HG03095 (cell line): ENCODE results near the gene LCAT.
"Not testable (repeated sequence)": the region's sequence is repeated elsewhere in the genome, so short reads cannot be mapped to it uniquely, and the experiment has no call there.

Experiments
- ATAC-seq: cut with Tn5 transposase; IDR thresholded peaks from one replicate; pipeline ENCODE4 v1.9.1; 2021; ENCODE audit warnings: moderate library complexity; ENCODE audit not compliant: unreplicated experiment

LCAT gene

DNA sequence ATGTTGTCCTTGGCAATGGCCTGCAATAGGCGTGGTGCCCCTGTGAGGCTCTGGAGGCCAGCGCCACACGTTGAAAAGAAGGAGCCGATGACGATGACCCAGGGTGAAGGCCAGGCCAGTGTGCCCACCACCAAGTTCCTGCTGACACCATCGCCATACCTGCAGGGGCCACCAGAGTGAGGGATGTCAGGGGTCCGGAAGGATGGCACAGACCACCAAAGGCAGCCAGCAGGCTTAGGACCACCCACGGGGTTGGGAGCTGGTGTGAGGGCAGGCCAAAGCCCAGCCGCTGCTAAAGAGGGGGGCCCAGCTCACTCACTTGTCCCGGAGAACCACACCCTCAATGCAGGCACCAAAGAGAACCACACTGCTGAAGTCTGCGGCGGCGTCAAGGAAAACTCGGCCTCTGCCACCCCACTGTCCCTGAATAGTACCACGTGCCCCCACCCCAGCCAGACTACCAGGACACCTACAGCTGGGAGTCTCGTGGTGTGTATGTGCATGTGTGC is 6.5 kb upstream of the LCAT start:
- no peak for ATAC-seq

DNA sequence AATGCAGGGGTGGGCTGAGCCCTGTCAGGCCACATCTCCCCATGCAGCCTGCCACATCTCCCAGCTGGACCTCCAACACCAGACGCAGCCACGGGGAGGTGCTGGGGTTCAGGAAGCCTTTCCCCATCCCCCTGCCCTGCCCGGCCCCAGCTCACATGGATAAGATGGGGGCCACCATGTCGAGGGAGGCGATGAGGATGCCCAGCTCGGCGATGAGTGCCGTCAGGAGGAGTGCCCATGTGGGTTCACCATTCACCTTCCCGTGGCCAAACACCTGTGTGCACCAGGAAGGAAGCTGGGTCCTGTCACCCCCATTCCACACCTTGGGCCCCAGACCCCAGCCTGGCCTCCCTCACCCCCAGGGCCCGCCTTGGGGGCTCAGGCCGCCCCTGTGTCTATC is 5.7 kb upstream of the LCAT start:
- ATAC-seq, result no peak

DNA sequence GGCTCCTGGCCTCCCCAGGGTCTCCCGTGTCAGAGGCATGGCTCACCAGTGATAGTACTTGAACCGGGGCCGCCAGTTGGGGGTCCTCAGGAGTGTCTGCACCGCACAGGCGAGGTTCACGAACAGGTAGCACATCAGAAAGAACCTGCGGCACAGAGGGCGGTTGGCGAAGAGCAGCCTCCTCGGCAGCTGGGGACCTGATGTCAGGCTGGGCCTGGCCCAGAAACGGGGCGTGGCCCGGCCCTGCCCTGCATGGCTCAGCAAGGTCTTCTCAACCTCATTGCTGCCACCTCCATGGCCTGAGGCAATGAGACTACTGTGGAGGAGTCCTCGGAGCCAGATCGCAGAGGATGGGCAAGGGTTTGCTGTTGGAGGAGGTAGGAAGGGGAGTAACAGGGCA is 4.1 kb upstream of the LCAT start:
- ATAC-seq, result no peak

DNA sequence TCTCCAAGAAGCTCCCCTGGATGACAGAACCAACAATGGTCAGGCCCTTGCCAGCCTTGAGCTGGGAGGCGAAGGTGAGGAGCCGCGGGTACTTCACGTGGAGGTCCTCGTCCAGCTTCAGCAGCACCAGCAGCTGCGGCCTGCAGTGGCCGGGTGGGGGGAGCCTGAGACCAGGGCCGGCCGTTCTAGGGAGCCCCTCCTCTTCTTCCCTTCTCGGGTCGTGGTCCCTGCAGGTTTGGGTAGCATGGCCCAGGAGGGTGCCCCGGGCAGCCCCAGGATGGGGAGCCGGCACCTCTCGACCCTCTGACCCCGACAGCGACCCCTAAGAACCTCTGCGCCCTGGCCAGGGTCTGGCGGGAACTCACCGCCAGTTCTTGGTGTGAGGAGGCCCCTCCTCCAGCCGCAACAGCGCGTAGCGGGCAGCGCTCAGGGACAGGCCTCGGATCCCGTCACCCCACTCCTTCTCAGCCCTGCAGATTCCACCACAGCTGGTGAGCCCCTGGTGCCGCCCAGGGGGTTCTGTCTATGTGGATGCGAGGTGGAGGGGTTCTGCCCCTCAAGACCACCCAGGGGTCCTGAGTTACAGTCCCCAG is 3.1 kb upstream of the LCAT start:
- no peak for ATAC-seq

DNA sequence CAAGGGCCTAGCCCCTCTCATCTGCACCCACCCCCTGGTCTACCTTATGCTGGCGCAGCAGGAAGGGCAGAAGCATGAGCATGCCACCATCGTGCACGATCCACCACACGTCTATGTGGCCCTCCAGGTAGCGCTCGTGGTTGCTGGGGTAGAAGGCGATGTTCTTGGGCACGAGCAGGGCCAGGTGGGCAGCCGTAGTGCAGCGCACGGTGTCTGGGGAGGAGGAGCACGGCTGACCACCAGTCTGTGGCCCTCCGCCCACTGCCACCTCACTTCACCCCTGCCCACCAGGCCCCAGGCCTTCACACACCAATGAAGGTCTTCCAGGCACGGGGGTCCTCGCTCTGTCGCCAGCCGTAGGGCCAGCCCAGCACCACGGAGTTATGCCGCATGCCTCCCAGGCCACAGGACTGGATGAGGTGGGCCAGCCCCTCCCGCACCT is 2.2 kb upstream of the LCAT start:
- no peak for ATAC-seq

DNA sequence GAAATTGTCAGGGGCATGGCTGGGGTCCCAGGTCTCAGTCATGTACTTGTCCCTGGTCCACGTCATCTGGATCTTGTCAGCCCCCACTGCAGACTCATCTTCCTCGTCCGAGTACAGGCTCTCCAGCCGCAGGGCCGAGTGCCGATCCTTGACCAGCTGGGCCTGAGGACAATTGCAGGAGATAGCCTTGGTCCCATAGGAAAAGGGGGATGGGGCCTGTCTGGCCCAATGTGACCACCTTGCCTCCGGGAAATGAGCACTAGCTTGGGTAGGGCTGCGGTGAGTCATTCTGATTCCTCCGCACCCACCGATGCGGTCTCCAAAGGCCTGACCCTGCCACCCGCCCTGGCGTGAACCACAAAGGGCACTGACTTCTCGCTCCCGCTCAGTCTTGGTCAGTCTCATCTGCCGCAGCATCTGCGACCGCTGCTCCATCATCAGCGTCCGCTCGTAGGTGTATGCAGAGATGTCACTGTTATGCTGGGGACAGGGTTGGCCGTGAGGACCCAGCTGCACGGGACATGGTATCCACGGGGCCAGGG is 1.5 kb upstream of the LCAT start:
- ATAC-seq, result no peak

DNA sequence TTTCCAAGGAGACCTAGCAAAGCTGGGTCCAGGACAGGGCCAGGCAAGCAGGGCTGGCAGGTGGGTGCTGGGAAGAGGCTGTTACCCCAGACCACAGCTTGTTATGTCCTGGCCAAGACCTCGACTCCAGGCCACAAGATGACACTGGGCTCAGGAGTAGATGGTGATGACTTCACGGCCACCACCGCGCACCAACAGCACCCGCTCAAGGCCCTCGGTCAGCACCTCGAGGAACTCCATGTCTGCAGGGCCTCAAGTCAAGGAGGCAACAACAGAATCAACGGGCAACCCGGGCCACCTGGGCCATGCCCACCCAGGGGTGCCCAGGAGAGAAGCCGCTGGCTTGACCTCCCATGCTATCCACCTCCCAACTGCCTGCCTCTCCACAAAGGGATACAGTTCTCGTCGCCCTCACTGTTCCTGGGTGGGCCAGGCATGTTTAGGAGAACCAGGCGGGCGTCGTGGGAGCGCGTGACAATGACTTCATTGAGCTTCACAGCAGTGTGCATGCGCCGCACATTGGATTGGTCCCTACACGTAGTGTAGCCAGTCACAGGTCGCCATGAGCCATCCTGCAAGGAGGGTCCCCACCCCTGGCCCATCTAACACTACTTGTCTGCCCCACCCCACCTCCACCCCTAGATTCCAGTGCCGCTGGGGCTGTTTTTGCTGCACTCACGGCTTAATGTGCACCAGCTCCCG is 921 bp upstream of the LCAT start:
- ATAC-seq, result no peak

DNA sequence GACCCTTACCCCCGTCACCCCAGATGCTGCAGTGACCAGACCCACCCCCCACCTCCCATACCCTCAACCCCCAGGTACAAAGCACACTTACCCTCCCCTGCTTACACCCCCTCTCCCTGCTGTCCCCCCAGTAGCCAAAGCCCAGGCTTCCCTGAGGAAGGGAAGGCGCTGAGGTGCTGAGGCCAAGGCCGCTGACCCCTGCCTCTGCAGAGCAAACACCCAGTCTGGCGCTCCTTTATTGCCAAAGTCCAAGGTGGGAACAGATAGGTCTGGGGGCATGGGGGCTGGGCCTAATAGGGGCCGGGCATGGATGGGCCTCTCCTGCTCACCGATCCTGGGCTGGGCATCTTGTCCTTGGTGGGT is 683 bp downstream of the LCAT start:
- no peak for ATAC-seq

DNA sequence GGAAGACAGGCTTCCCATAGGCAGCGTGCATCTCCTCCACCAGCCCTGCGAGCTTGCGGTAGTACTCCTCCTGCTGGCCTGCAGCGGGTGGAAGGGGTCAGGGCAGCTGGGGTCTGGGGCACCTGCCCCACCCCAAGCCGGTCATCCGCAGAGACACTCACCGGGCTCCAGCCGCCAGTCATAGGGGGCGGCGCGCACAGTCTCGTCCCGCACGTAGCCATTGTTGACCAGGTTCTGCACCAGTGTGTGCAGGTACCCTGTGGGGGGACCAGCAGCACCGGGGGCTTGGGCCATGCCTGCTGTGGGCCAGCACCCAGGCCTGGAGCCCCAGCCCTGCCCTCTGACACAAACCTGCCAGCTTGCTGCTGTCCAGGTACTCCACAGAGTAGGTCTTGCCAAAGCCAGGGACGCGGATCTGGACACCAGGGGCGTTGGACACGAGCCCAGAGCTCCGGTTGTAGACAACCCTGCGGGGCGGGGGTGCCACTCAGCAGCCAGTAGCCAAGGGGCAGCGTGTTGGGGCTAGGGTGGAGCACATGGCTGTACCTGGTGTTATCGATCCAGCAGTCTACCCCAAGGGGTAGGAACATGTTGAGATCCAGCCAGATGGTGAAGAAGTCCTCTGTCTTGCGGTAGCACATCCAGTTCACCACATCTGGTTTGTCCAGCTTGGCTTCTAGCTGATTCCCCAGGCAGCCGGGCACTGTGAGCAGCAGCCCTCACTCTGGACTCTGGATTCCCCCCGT is 1.2 kb downstream of the LCAT start:
- no peak for ATAC-seq

DNA sequence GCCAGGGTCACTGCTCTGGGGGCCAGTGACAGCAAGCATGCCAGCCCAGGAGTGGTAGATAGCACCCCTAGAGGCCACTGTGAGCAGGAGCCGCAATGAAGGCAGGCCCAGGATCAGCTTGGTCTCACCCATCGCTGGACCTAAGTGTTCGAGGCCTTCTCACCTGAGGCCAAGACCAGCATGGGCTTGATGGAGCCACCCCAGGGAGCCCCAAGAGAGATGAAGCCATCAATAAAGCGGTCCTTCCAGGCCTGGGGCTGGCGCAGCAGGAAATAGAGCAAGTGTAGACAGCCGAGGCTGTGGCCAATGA is 1.8 kb downstream of the LCAT start:
- ATAC-seq, result no peak

DNA sequence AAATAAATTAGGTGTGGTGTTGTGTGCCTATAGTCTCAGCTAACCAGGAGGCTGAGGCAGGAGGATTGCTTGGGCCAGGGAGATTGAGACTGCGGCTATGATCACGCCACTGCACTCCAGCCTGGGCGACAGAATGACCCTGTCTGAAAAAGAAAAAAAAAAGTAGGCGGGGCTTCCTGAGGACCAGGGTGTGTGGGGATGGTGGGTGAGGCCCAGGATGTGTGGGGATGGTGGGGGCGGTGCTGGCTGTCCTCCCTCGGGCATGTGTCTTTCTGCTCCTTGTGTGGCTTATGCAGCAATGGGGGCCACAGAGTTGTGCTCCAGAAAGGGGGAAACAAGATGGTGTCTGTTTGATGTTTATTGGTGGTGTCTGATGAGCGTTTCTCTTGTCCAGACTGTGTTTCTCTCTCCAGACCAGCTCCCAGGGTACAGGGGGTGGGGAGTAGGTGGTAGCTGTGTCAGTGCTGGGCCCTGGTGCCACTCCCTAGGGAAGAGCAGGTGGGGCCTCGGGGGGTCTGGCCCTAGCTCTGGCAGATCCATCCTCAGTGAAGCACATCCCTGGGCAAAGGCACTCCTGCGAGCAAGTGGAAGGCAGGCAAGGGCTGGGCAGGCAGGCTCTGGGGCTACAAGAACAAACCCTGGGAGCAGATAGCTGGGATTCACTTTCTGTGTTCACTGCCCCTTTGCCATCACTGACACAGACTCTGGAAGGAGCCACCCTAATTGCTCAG is 2.3 kb downstream of the LCAT start:
- ATAC-seq, result no peak

DNA sequence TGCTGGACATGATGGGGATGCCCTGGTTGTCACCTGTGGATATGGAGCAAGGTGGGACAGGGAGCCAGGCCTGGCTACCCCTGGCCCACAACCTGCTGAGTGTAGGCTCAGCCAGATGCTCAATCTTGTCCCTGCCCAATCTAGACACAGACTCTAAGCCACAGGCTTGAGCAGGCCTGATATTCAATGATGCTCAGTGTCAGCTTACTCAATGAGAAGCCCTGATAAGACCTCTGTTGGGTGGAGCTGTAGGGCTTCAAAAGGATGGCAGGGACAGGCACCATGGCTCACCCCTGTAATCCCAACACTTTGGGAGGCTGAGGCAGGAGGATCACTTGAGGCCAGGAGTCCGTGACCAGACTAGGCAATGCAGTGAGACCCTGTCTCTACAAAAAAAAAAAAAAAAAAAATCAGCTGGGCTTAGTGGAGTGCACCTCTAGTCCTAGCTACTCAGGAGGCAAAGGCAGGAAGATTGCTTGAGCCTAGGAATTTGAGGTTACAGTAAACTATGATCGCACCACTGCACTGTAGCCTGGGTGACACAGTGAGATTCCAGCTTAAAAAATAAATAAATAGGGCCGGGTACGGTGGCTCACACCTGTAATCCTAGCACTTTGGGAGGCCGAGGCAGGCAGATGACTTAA is 3.4 kb downstream of the LCAT start:
- ATAC-seq, result no peak

DNA sequence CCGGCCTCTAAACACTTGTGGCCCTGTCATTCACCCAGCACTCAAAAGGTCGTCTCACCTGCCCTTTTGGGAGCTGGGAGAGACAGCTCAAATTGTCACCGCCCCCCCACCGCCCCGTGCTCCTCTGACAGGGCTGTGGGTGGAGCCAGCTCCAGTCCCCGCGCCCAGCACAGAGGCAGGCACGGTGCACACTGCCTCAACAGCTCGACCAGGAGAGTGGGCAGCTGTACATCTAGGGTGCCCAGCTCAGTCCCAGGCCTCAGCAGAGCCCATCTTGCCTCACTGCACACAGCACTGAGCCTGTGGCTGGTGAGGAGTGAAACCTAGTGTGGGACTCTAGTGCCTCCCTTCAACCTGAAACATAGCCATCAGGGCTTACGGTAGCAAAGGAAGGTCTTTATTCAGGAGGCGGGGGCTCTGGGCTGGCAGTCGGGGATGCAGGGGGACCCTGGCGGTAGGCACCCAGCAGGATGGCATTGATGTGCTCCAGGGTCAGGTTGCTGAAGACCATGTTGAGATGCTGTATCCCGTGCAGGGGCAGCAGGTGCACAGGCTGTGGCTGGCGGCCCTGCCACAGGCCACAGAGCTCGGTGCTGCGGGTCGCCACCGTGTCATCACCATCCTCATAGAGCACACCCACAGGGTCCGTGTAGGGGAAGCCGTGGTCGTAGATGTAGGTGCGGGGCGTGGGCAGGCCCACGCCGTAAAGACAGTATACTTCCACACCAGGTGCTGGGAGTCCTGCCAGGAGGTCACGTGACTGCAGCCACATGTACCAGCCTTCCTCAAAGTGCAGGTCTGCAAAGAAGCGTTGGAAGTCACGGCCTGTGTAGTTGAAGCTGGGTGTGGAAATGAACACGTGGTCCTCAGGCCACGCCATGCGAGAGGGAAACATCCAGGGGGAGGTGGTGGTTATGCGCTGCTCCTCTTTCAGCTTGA is 4.1 kb downstream of the LCAT start:
- no peak for ATAC-seq

DNA sequence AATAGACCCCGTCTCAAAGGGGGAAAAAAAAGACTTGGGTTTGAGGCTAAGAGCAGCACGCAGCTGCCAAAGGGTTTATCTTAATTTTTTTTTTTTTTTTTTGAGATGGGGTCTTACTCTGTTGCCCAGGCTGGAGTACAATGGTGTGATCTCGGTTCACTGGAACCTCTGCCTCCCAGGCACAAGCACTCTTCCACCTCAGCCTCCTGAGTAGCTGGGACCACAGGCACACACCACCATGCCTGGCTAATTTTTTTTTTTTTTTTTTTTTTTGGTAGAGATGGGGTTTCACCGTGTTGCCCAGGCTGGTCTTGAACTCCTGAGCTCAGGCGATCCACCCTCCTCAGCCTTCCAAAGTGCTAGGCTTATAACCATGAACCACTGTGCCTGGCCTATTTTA is 6.2 kb downstream of the LCAT start:
- ATAC-seq, result not testable (repeated sequence)

DNA sequence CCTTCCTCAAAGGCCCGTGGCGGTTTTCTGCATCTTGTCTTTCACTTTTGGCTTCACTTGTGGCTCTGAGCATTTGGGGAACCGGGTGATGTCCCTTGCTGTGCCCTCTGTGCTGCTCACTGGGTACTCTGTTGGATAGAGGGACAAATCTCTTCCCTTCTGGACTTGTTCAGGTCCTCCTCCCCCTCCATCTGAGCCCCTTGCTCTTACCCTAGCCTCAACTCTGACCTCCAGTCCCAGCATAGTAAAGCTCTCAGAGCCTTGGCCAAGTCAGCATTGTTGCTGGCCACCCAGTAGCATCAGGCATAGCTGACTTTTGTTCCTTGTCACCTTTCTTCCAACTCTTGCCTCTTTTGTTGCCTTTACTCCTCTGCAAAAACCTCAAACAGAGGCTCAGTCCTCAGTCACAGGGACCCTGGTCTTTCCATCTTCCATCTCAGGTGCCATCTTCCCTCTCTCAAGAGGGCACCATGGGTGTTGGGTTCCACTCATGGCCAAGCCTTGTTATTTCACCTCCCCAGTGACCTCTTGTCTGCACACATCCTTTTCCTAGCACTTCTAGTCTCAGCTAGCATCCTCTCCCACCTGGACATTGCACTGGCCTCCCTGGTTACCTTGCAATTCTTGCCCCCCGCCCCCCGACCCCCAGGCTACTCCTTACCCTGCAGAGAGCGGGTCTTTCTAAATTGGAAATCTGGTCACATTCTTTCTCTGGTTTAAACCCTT is 6.9 kb downstream of the LCAT start:
- peak; percentile 53 for ATAC-seq

DNA sequence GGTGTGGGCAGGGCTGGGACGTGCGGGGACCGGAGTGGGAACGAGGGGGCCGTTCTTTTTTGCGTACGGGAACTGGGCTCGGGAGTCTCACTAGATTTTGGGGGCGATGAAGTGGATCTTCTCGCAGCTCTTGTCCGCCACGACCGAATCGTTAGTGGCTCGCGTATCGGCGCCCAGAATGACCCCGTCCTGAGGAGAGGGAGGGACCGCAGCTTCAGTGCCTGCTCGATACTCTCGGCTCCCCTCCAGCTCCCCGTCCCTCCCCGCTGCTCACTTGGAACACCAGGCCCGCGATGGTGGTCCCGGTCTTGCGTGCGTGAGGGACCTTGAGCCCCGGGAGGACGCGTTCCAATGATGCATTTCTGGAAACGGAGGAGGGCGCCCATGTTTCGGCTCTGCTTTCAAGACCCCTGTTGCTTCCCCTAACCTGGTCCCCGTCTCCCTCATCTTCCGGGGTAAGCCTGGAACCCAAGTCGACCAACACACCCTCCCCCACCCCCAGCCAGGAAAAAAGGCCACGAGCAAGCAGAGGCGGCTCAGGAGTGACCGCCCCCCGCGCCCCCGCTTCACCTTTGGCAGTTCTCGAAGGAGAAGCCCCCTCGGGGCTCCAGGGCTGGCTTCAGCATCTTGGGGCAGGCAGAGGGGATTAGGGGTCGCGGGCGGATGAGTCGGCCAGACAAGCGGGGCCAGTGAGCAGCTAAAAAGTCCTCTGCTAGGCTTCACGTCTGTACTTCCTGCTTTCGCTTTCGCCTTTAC is 7.6 kb downstream of the LCAT start, which contains the start of gene PSMB10:
TSS of gene PSMB10 (minus strand) at position 727 of the 756 bp plus-strand sequence. CDS start at position 626, 101 bp downstream.
- no peak for ATAC-seq

DNA sequence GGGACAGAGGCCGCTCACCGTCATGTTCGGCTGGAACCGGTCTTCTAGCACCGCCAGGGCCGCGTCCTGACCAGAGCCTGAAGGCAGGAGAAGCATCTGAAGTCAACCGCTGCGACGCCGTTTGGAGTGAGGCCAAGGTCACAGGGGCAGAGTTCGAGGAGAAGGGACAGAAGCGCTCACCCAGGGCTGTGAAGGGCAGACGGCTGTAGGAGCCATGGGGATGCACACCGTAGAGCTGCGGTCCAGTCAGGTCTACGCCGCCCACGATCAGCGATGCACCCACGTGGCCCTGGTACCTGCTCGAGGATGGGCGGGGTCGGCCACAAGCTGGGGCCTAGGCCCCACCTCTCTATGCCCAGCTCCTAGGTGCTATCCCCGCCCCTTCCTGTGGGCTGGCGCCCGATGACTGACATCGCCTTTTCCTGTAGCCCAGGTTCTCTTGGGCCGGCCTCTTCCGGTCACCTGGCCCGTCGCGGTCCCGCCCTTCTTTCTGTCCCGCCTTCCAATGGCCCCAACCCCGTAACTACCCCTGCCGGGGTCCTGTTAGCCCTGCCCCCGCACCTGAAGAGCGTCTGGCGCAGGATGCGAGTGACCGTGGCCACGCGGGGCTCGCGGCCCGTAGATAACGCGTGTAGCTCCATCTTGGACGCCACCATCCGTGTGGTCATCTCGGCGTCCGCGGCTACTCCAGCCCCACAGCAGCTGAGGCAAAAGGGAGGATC is 8.4 kb downstream of the LCAT start:
- ATAC-seq, result peak; percentile 83

DNA sequence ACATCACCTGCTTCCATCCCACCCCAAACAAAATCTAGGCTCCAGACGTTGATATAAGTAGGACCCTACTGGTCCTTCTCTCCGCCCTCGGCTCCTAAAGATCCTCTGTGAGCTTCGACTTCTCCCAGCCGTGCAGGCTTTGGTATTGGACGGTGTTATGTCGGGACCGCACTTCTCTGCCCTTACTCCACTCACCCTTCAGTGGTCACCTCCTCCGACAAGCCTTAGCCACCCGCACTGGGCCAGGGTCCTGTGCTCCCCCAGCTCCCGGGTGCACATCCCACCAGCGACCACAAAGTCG is 8.9 kb downstream of the LCAT start:
- no peak for ATAC-seq
